MM.1S (cell line): ENCODE measurements around the gene SASS6.

Experiments used
- DNase-seq: peaks from one replicate; pipeline ENCODE4 v3.0.0-alpha.2; 2015
- H2AFZ ChIP-seq: fragments of 300-600 bp; sonication (generic); 2 replicates; pipeline ENCODE4 v1.6.0; 2016; ENCODE audit warnings: antibody characterized with exemption, low read length
- H3F3A ChIP-seq: fragments of 300-600 bp; sonication (generic); 2 replicates; pipeline ENCODE4 v1.6.1; 2016; ENCODE audit warnings: mild to moderate bottlenecking, antibody characterized with exemption, low read length, moderate library complexity, mixed read lengths; ENCODE audit not compliant: insufficient read depth
- H3K27ac ChIP-seq: fragments of 300-600 bp; sonication (generic); 2 replicates; pipeline ENCODE4 v1.5.1; 2016; ENCODE audit warnings: mild to moderate bottlenecking, low read length
- H3K27me3 ChIP-seq: fragments of 300-600 bp; sonication (generic); replicated peaks from 2 replicates; pipeline ENCODE4 v1.6.0; 2016; ENCODE audit warnings: low read length; ENCODE audit not compliant: insufficient read depth
- H3K36me3 ChIP-seq: fragments of 300-600 bp; sonication (generic); replicated peaks from 2 replicates; pipeline ENCODE4 v1.6.1; 2016; ENCODE audit warnings: mild to moderate bottlenecking, low read length, mixed read lengths; ENCODE audit not compliant: insufficient read depth
- H3K4me1 ChIP-seq: fragments of 300-600 bp; sonication (generic); 2 replicates; pipeline ENCODE4 v1.6.1; 2016; ENCODE audit warnings: low read length, mixed read lengths
- H3K4me2 ChIP-seq: fragments of 300-600 bp; sonication (generic); 2 replicates; pipeline ENCODE4 v1.6.0; 2016; ENCODE audit warnings: low read depth, low read length
- H3K4me3 ChIP-seq: fragments of 300-600 bp; sonication (generic); 2 replicates; pipeline ENCODE4 v1.5.1; 2016; ENCODE audit warnings: low read length, mixed read lengths
- H3K79me2 ChIP-seq: fragments of 300-600 bp; sonication (generic); 2 replicates; pipeline ENCODE4 v1.6.1; 2016; ENCODE audit warnings: mixed run types, low read length, mixed read lengths
- H3K9ac ChIP-seq: fragments of 300-600 bp; sonication (generic); 2 replicates; pipeline ENCODE4 v1.6.1; 2016; ENCODE audit warnings: low read length, mixed read lengths
- H3K9me2 ChIP-seq: fragments of 300-600 bp; sonication (generic); replicated peaks from 2 replicates; pipeline ENCODE4 v1.6.1; 2016; ENCODE audit warnings: mild to moderate bottlenecking, low read length, mixed read lengths; ENCODE audit not compliant: insufficient read depth
- H3K9me3 ChIP-seq: fragments of 300-600 bp; sonication (generic); replicated peaks from 2 replicates; pipeline ENCODE4 v1.6.1; 2016; ENCODE audit warnings: mild to moderate bottlenecking, low read length, mixed read lengths; ENCODE audit not compliant: insufficient read depth
- H4K20me1 ChIP-seq: fragments of 300-600 bp; sonication (generic); 2 replicates; pipeline ENCODE4 v1.6.1; 2016; ENCODE audit warnings: mild to moderate bottlenecking, low read length, moderate library complexity, mixed read lengths; ENCODE audit not compliant: insufficient read depth
- CTCF ChIP-seq: fragments of 300-600 bp; sonication (generic); IDR thresholded peaks from 2 replicates; pipeline ENCODE4 v1.5.1; 2016; ENCODE audit warnings: antibody characterized with exemption, low read length, mixed read lengths
- EZH2 ChIP-seq: fragments of 300-600 bp; sonication (generic); optimal IDR thresholded peaks from 2 replicates; pipeline ENCODE3; 2017; ENCODE audit warnings: low read depth, mild to moderate bottlenecking, antibody characterized with exemption, low read length, mixed read lengths
- EZH2phosphoT487 ChIP-seq: fragments of 300-600 bp; sonication (generic); IDR thresholded peaks from 2 replicates; pipeline ENCODE4 v1.6.1; 2018; ENCODE audit warnings: antibody characterized with exemption, low read length

Gene SASS6

GRCh38 chr1:100162881-100163280 lies 30.2 kb upstream of the SASS6 start:
- H3K27ac ChIP-seq, result no peak overlapping the region
- H3K4me2 ChIP-seq, result no peak overlapping the region
- no peak for TF ChIP-seq EZH2
- no peak for TF ChIP-seq EZH2phosphoT487
- no peak for TF ChIP-seq CTCF
- H3K9ac ChIP-seq, result no peak overlapping the region
- no peaks in the 10 kb centered on the region for H3K36me3 ChIP-seq
- no peak overlapping the region for H3K4me3 ChIP-seq
- no peaks in the 10 kb centered on the region for H3F3A ChIP-seq
- no peaks in the 10 kb centered on the region for H3K4me1 ChIP-seq
- H2AFZ ChIP-seq, result no peak overlapping the region
- no peaks in the 10 kb centered on the region for H3K9me2 ChIP-seq
- no peaks in the 10 kb centered on the region for H4K20me1 ChIP-seq
- H3K79me2 ChIP-seq, result no peaks in the 10 kb centered on the region
- no peaks in the 10 kb centered on the region for H3K9me3 ChIP-seq
- H3K27me3 ChIP-seq, result no peaks in the 10 kb centered on the region
- no peak for DNase-seq

GRCh38 chr1:100152271-100152670 lies 19.5 kb upstream of the SASS6 start:
- Histone ChIP-seq H4K20me1 (no peaks in the 10 kb centered on the region), H3F3A (no peaks in the 10 kb centered on the region), H3K4me3 (no peak overlapping the region), H3K27ac (no peak overlapping the region), H3K9ac (no peak overlapping the region), H3K4me2 (no peak overlapping the region), H3K9me2 (no peaks in the 10 kb centered on the region), H3K79me2 (no peaks in the 10 kb centered on the region), H3K4me1 (peaks cover 8% of the 10 kb centered on the region; the same call in 1 of the 2 replicates), H3K9me3 (no peaks in the 10 kb centered on the region), H2AFZ (no peak overlapping the region), H3K27me3 (no peaks in the 10 kb centered on the region), H3K36me3 (no peaks in the 10 kb centered on the region)
- DNase-seq, result no peak
- TF ChIP-seq EZH2phosphoT487 (no peak), CTCF (no peak), EZH2 (no peak)

- no peaks in the 10 kb centered on the region for H3K36me3 ChIP-seq
- TF ChIP-seq CTCF, result no peak
- no peak for TF ChIP-seq EZH2phosphoT487
- no peaks in the 10 kb centered on the region for H3K9me3 ChIP-seq
- no peak overlapping the region for H3K4me3 ChIP-seq
- peaks cover 8% of the 10 kb centered on the region; the same call in 1 of the 2 replicates for H3K4me1 ChIP-seq
- H3K27ac ChIP-seq, result no peak overlapping the region
- no peaks in the 10 kb centered on the region for H3K9me2 ChIP-seq
- no peaks in the 10 kb centered on the region for H3K27me3 ChIP-seq
- no peaks in the 10 kb centered on the region for H4K20me1 ChIP-seq
- no peak overlapping the region for H2AFZ ChIP-seq
- no peaks in the 10 kb centered on the region for H3F3A ChIP-seq
- H3K79me2 ChIP-seq, result no peaks in the 10 kb centered on the region
- no peak overlapping the region for H3K4me2 ChIP-seq
- no peak for DNase-seq
- H3K9ac ChIP-seq, result no peak overlapping the region
These were observed 18.9 kb upstream of the SASS6 start for GRCh38 chr1:100151679-100152078.

- Histone ChIP-seq H3K4me1 (peaks cover 8% of the 10 kb centered on the region; the same call in 1 of the 2 replicates), H3K36me3 (no peaks in the 10 kb centered on the region), H2AFZ (no peak overlapping the region), H3K9ac (no peak overlapping the region), H3K79me2 (no peaks in the 10 kb centered on the region), H4K20me1 (no peaks in the 10 kb centered on the region), H3K9me3 (no peaks in the 10 kb centered on the region), H3K9me2 (no peaks in the 10 kb centered on the region), H3K4me2 (no peak overlapping the region), H3F3A (no peaks in the 10 kb centered on the region), H3K4me3 (no peak overlapping the region), H3K27ac (no peak overlapping the region), H3K27me3 (no peaks in the 10 kb centered on the region)
- DNase-seq, result no peak
- TF ChIP-seq EZH2, result no peak
- no peak for TF ChIP-seq EZH2phosphoT487
- no peak for TF ChIP-seq CTCF
These were observed 15.1 kb upstream of the SASS6 start for GRCh38 chr1:100147875-100148274.
